HEK293T (cell line): ENCODE measurements around the gene GATAD2B.

Experiments used
- ARNT ChIP-seq: fragments of 450-650 bp; IDR thresholded peaks from 2 replicates; pipeline ENCODE4 v1.6.1; 2017; ENCODE audit warnings: mild to moderate bottlenecking
- BHLHE40 ChIP-seq: fragments of 450-650 bp; IDR thresholded peaks from 2 replicates; pipeline ENCODE4 v1.6.1; 2016; ENCODE audit warnings: mild to moderate bottlenecking, moderate library complexity, borderline replicate concordance
- ELF4 ChIP-seq: fragments of 450-650 bp; IDR thresholded peaks from 2 replicates; pipeline ENCODE4 v1.6.1; 2017; ENCODE audit warnings: antibody characterized with exemption
- FOXA1 ChIP-seq: fragments of 450-650 bp; IDR thresholded peaks from 2 replicates; pipeline ENCODE4 v1.6.1; 2016; ENCODE audit warnings: mild to moderate bottlenecking
- FOXK2 ChIP-seq: fragments of 450-650 bp; IDR thresholded peaks from 2 replicates; pipeline ENCODE4 v1.6.1; 2016; ENCODE audit warnings: mild to moderate bottlenecking
- FOXM1 ChIP-seq: fragments of 450-650 bp; IDR thresholded peaks from 2 replicates; pipeline ENCODE4 v1.6.1; 2017; ENCODE audit warnings: mild to moderate bottlenecking, borderline replicate concordance
- LEF1 ChIP-seq: fragments of 450-650 bp; IDR thresholded peaks from 2 replicates; pipeline ENCODE4 v1.6.1; 2017; ENCODE audit warnings: mild to moderate bottlenecking, borderline replicate concordance
- SP1 ChIP-seq: fragments of 450-650 bp; IDR thresholded peaks from 2 replicates; pipeline ENCODE4 v1.6.1; 2017
- SUZ12 ChIP-seq: fragments of 450-650 bp; IDR thresholded peaks from 2 replicates; pipeline ENCODE4 v1.6.1; 2016; ENCODE audit warnings: mild to moderate bottlenecking
- TARDBP ChIP-seq: fragments of 450-650 bp; IDR thresholded peaks from 2 replicates; pipeline ENCODE4 v1.6.1; 2016
- ZNF384 ChIP-seq: fragments of 450-650 bp; IDR thresholded peaks from 2 replicates; pipeline ENCODE4 v1.6.1; 2016

DNA sequence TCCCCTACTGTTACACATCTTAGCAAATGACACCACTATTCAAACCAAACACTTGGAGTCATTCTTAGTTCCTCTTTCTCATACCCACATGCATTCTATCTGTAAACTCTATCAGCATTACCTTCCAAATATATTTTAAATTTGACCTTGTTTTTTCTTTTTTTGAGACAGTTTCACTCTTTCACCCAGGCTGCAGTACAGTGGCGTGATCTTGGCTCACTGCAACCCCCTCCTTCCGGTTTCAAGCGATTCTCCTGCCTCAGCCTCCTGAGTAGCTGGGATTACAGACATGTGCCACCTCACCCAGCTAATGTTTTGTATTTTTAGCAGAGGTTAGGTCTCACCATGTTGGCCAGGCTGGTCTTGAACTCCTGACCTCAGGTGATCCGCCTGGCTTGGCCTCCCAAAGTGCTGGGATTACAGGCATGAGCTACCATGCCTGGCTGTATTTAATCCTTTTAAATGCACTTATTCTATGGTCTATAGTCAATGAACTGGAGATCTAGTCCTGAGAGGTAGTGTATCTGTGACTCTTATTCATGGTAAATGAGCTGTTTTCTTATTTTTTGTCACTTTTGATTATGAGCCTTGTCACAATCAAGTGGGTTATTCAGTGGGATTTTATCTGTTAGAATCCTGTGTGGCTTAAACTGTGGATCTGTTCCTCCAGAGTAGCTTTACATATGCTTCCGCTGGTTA, 73.1 kb downstream of the GATAD2B start:
- TF ChIP-seq ARNT = no peak
- TF ChIP-seq SUZ12 = no peak
- TF ChIP-seq LEF1 = no peak
- no peak for TF ChIP-seq FOXA1
- no peak for TF ChIP-seq ZNF384
- no peak for TF ChIP-seq SP1
- no peak for TF ChIP-seq TARDBP
- no peak for TF ChIP-seq ELF4
- TF ChIP-seq BHLHE40 = no peak
- TF ChIP-seq FOXM1 = no peak
- no peak for TF ChIP-seq FOXK2
